DOHH2 (cell line): ENCODE measurements around the gene FBXO39.
"Not testable (repeated sequence)": the region's sequence is repeated elsewhere in the genome, so short reads cannot be mapped to it uniquely, and the experiment has no call there.

Experiments used
- H3F3A ChIP-seq: fragments of 200-600 bp; sonication (generic), shearing (Covaris generic); 2 replicates; pipeline ENCODE4 v1.6.0; 2016; ENCODE audit warnings: antibody characterized with exemption, mild to moderate bottlenecking; ENCODE audit not compliant: control insufficient read depth, insufficient read depth
- H3K27ac ChIP-seq: fragments of 200-600 bp; sonication (generic); 2 replicates; pipeline ENCODE4 v1.5.1; 2014; ENCODE audit warnings: low read depth, mild to moderate bottlenecking, low read length, moderate library complexity
- H3K27me3 ChIP-seq: fragments of 200-600 bp; sonication (generic); 2 replicates; pipeline ENCODE4 v1.6.1; 2014; ENCODE audit warnings: mild to moderate bottlenecking, low read length, mixed read lengths; ENCODE audit not compliant: control insufficient read depth
- H3K36me3 ChIP-seq: fragments of 200-600 bp; sonication (generic); 2 replicates; pipeline ENCODE4 v1.6.1; 2014; ENCODE audit warnings: mild to moderate bottlenecking, low read length, moderate library complexity, mixed read lengths; ENCODE audit not compliant: control insufficient read depth
- H3K4me1 ChIP-seq: fragments of 200-600 bp; sonication (generic); 2 replicates; pipeline ENCODE4 v1.6.1; 2014; ENCODE audit warnings: mild to moderate bottlenecking, low read length, mixed read lengths; ENCODE audit not compliant: control insufficient read depth
- H3K4me2 ChIP-seq: fragments of 200-600 bp; sonication (generic); 2 replicates; pipeline ENCODE4 v1.6.0; 2014; ENCODE audit warnings: mild to moderate bottlenecking, low read length, moderate library complexity
- H3K4me3 ChIP-seq: fragments of 200-600 bp; sonication (generic); 2 replicates; pipeline ENCODE4 v1.5.1; 2014; ENCODE audit warnings: mild to moderate bottlenecking, low read length, mixed read lengths
- H3K79me2 ChIP-seq: fragments of 200-600 bp; sonication (generic); 2 replicates; pipeline ENCODE4 v1.6.1; 2014; ENCODE audit warnings: mild to moderate bottlenecking, low read length, mixed read lengths; ENCODE audit not compliant: control insufficient read depth
- H3K9me2 ChIP-seq: fragments of 200-600 bp; sonication (generic); replicated peaks from 2 replicates; pipeline ENCODE4 v1.6.1; 2014; ENCODE audit warnings: mild to moderate bottlenecking, low read length, mixed read lengths; ENCODE audit not compliant: control insufficient read depth
- H3K9me3 ChIP-seq: fragments of 200-600 bp; sonication (generic); 2 replicates; pipeline ENCODE4 v1.6.1; 2014; ENCODE audit warnings: antibody characterized with exemption, low read length, mixed read lengths; ENCODE audit not compliant: control insufficient read depth, insufficient read depth
- H4K20me1 ChIP-seq: fragments of 200-600 bp; sonication (generic); 2 replicates; pipeline ENCODE4 v1.6.0; 2014; ENCODE audit warnings: low read depth, mild to moderate bottlenecking, antibody characterized with exemption, low read length, moderate library complexity; ENCODE audit not compliant: control insufficient read depth, insufficient read depth
- EZH2phosphoT487 ChIP-seq: fragments of 200-600 bp; sonication (generic); IDR thresholded peaks from 2 replicates; pipeline ENCODE4 v1.6.1; 2017; ENCODE audit warnings: borderline replicate concordance, mild to moderate bottlenecking, antibody characterized with exemption, low read length, moderate library complexity, mixed read lengths
- TF ChIP-seq, protein P1 (sequence below): fragments of 200-600 bp; sonication (generic); IDR thresholded peaks from one replicate; pipeline ENCODE4 v1.5.1; 2014; ENCODE audit warnings: antibody characterized with exemption, mild to moderate bottlenecking, low read depth, low read length; ENCODE audit not compliant: poor library complexity, severe bottlenecking

The FBXO39 gene

DNA sequence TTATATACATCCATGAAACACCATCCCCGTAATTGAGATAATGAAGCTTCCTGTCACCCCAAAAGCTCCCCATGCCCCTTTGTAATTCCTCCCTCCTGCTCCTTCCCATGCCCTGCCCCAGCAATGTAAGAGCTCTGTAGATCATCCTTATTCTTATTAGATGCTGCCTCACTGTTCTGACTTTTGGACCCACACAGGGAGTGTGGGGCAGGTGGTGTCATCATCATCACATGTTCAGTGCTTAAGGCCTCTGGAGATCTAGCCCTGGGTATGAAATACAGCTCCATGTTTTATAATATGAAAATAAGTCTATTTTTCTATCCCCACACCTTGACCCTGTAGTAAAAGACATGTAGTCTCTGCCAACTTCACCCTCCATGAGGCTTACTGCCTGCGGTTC lies 18.3 kb upstream of the FBXO39 start:
- H3K4me3 ChIP-seq, result no peak overlapping the region
- H3K4me1 ChIP-seq, result no peaks in the 10 kb centered on the region
- H3K79me2 ChIP-seq, result no peaks in the 10 kb centered on the region
- H3F3A ChIP-seq, result no peaks in the 10 kb centered on the region
- H3K27ac ChIP-seq, result no peak overlapping the region
- TF ChIP-seq EZH2phosphoT487, result no peak
- TF ChIP-seq, protein P1, sequence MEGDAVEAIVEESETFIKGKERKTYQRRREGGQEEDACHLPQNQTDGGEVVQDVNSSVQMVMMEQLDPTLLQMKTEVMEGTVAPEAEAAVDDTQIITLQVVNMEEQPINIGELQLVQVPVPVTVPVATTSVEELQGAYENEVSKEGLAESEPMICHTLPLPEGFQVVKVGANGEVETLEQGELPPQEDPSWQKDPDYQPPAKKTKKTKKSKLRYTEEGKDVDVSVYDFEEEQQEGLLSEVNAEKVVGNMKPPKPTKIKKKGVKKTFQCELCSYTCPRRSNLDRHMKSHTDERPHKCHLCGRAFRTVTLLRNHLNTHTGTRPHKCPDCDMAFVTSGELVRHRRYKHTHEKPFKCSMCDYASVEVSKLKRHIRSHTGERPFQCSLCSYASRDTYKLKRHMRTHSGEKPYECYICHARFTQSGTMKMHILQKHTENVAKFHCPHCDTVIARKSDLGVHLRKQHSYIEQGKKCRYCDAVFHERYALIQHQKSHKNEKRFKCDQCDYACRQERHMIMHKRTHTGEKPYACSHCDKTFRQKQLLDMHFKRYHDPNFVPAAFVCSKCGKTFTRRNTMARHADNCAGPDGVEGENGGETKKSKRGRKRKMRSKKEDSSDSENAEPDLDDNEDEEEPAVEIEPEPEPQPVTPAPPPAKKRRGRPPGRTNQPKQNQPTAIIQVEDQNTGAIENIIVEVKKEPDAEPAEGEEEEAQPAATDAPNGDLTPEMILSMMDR, result no peak
- no peaks in the 10 kb centered on the region for H3K9me3 ChIP-seq
- H4K20me1 ChIP-seq, result no peaks in the 10 kb centered on the region
- peaks cover 15% of the 10 kb centered on the region for H3K27me3 ChIP-seq
- H3K36me3 ChIP-seq, result no peaks in the 10 kb centered on the region
- no peaks in the 10 kb centered on the region for H3K9me2 ChIP-seq
- no peak overlapping the region for H3K4me2 ChIP-seq

GRCh38 chr17:6761779-6762178 lies 14.2 kb upstream of the FBXO39 start:
- TF ChIP-seq, protein P1, result no peak
- no peak for TF ChIP-seq EZH2phosphoT487
- Histone ChIP-seq H3K27me3 (no peaks in the 10 kb centered on the region; the same call in 1 of the 2 replicates), H3K4me1 (no peaks in the 10 kb centered on the region), H3K9me3 (no peaks in the 10 kb centered on the region), H3K9me2 (no peaks in the 10 kb centered on the region), H3K4me2 (no peak overlapping the region), H4K20me1 (no peaks in the 10 kb centered on the region), H3K4me3 (no peak overlapping the region), H3K79me2 (no peaks in the 10 kb centered on the region), H3K36me3 (no peaks in the 10 kb centered on the region), H3F3A (no peaks in the 10 kb centered on the region), H3K27ac (no peak overlapping the region)

DNA sequence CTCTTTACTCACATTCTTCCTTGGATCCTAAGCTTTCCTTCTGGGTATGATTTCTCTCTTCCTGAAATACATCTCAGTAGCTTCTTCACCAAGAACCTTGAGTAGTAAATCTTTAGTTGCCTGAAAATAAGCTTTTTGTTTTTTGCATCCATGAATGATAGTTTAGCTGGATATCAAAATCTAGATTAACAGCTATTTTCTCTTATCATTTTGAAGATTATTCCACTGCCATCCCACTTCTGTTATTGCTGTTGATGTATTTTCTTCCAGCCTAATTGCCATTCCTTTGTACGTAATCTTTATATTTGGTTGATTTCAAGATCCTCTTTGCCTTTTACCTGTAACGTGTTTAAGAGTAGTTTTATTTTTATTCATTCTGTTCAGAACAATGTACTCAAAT lies 7.6 kb upstream of the FBXO39 start:
- Histone ChIP-seq H3K27ac (no peak overlapping the region), H3K9me2 (no peaks in the 10 kb centered on the region), H3K4me2 (no peak overlapping the region), H3K9me3 (peaks cover 10% of the 10 kb centered on the region; the same call in 1 of the 2 replicates), H3K4me3 (no peak overlapping the region), H3K79me2 (no peaks in the 10 kb centered on the region), H3K36me3 (no peaks in the 10 kb centered on the region), H3K27me3 (no peaks in the 10 kb centered on the region; the same call in 1 of the 2 replicates), H3K4me1 (no peaks in the 10 kb centered on the region), H3F3A (no peaks in the 10 kb centered on the region), H4K20me1 (no peaks in the 10 kb centered on the region)
- no peak for TF ChIP-seq EZH2phosphoT487
- TF ChIP-seq, protein P1, result no peak

- H3F3A ChIP-seq, result no peaks in the 10 kb centered on the region
- no peaks in the 10 kb centered on the region for H3K9me2 ChIP-seq
- no peak overlapping the region for H3K4me2 ChIP-seq
- no peak overlapping the region for H3K27ac ChIP-seq
- H4K20me1 ChIP-seq, result no peaks in the 10 kb centered on the region
- TF ChIP-seq, protein P1, result no peak
- TF ChIP-seq EZH2phosphoT487, result no peak
- no peaks in the 10 kb centered on the region for H3K4me1 ChIP-seq
- H3K4me3 ChIP-seq, result no peak overlapping the region
- no peaks in the 10 kb centered on the region for H3K79me2 ChIP-seq
- H3K9me3 ChIP-seq, result peaks cover 10% of the 10 kb centered on the region; the same call in 1 of the 2 replicates
- no peaks in the 10 kb centered on the region for H3K36me3 ChIP-seq
- H3K27me3 ChIP-seq, result no peaks in the 10 kb centered on the region
Observed at GRCh38 chr17:6772016-6772415, 4.0 kb upstream of the FBXO39 start.

GRCh38 chr17:6774906-6775305 lies 1.1 kb upstream of the FBXO39 start:
- not testable (repeated sequence) for H3K4me3 ChIP-seq, H3K9me2 ChIP-seq, H3K9me3 ChIP-seq, H4K20me1 ChIP-seq, H3F3A ChIP-seq, H3K27ac ChIP-seq, H3K4me2 ChIP-seq, H3K36me3 ChIP-seq, H3K27me3 ChIP-seq, H3K4me1 ChIP-seq, H3K79me2 ChIP-seq
